ENCODE measurements around the gene SAA2. TPM values are rescaled to one million over a fixed set of nuclear protein-coding genes. Genes with fewer than 3 reads are reported as not detected.
A peak's percentile ranks its signal among the peaks of the same experiment; 100 is the strongest.

Gene SAA2
- total RNA-seq, 1 donor from 2014 or later, result not detected

DNA sequence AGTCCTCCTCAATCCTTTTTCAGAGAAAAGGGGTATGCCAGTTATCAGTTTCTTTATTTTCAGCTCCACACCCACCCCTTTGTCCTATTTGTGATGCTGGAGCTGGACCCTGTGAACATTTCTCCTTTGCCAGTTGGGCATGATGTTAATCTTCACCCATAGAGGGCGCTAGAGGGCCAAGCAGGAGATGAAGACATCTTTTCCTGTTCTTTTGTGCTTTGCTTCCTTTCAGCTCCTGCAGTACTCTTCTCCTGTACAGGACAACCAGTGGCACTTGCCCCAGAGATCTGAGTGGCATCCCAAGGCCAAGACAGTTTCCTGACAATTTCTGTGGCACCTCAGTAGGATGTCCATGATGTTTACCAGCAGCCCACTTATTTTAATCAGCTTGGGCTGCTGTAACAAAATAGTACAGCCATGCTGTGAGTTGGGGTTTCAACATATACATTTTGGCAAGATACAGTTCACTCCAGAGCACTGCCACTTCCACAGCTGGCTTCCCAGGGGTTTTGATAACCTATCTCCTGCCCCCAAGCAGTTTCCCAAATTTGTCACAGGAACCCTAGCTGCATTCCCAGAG lies 4.6 kb downstream of the SAA2 start:
- Histone ChIP-seq H3K27me3 (ENCODE audit: control insufficient read depth, insufficient read depth, low read length) (peaks cover 1% of the 10 kb centered on the region), H3K36me3 (ENCODE audit: control insufficient read depth, insufficient read depth, low read length) (no peaks in the 10 kb centered on the region), H3K4me3 (ENCODE audit: low read depth, low read length) (no peak overlapping the region)
- DNase-seq (ENCODE audit: low read depth), result peak; percentile 68
- TF ChIP-seq CTCF (IDR thresholded peaks at IDR 0.05; ENCODE audit: insufficient read depth, low read length, severe bottlenecking), result peak; percentile 92
- FAIRE-seq, result no peak

DNA sequence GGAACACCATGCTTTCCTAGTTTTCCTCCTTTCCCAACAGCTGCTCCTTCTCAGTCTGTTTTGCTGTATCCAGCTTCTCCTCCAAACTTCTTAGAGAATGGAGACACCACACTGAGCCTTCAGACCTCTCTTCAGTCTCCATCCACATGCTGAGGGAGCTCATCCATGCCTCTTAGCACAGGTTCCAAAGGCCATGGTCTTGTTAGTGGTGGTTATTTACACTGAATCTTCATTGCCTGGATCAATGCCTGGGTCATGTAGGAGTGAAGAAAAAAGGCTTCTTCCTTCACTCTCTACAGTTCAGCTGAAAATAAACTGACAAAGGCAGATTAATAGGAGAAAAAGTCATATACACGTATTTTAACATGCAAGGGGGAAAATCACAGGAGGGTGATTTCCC lies 8.8 kb downstream of the SAA2 start:
- DNase-seq (ENCODE audit: low read depth), result no peak
- Histone ChIP-seq H3K4me3 (ENCODE audit: low read depth, low read length) (no peak overlapping the region), H3K27me3 (ENCODE audit: control insufficient read depth, insufficient read depth, low read length) (peaks cover 1% of the 10 kb centered on the region), H3K36me3 (ENCODE audit: control insufficient read depth, insufficient read depth, low read length) (no peaks in the 10 kb centered on the region)
- FAIRE-seq, result no peak
- TF ChIP-seq CTCF (IDR thresholded peaks at IDR 0.05; ENCODE audit: insufficient read depth, low read length, severe bottlenecking), result no peak

GRCh38 chr11:18236664-18237356 lies 11.7 kb downstream of the SAA2 start, which contains the start of gene SAA4:
Gene SAA4 (minus strand): TSS chr11:18236802. CDS start chr11:18235926, 876 bp downstream.
- peaks cover 1% of the 10 kb centered on the region for H3K27me3 ChIP-seq (ENCODE audit: control insufficient read depth, insufficient read depth, low read length)
- FAIRE-seq, result no peak
- DNase-seq (ENCODE audit: low read depth), result peak; percentile 52
- no peak for TF ChIP-seq CTCF (IDR thresholded peaks at IDR 0.05; ENCODE audit: insufficient read depth, low read length, severe bottlenecking)
- no peak within 1 kb of the TSS for H3K4me3 ChIP-seq (ENCODE audit: low read depth, low read length)
- H3K36me3 ChIP-seq (ENCODE audit: control insufficient read depth, insufficient read depth, low read length), result no peaks in the 10 kb centered on the region

DNA sequence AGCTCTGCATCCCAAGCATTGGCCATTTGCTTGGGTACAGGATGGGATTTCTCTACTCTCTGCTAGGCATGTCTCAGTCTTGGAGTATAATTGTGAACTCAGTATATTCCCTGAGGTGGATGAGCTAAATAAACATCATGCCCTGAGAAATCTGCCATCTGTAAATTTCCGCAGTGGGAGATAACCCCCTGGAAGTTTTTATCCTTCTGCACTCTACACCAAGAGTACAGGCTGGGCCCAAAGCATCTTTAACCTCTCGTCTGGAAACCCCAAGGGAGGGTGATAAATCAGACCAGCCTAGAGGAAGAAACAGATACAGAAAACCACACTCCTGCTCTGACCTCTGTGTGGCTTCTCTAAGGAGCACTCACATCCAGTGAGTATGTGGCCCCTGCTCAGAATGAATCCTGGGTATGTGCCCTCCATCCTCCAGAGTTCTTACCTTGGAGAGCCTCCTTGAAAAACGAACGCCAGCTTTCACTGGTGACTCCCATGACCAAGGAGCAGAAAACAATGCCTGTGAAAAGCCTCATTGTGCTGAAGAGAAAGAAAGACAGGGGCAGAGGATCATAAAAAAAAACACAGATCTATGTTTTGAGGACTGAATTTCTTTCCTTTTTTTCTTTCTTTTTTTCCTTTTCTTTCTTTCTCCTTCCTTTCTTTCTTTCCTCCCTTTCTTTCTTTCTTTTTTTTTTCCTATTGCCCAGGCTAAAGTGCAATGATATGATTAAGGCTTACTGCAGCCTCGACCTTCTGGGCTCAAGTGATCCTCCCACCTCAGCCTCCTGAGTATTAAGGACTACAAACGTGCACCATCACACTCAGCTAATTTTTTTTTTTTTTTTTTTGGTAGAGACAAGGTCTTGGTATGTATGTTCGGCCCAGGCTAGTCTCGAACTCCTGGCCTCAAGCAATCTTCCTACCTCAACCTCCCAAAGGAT lies 12.8 kb downstream of the SAA2 start:
- Histone ChIP-seq H3K36me3 (ENCODE audit: control insufficient read depth, insufficient read depth, low read length) (no peaks in the 10 kb centered on the region), H3K27me3 (ENCODE audit: control insufficient read depth, insufficient read depth, low read length) (peaks cover 1% of the 10 kb centered on the region), H3K4me3 (ENCODE audit: low read depth, low read length) (no peak overlapping the region)
- no peak for TF ChIP-seq CTCF (IDR thresholded peaks at IDR 0.05; ENCODE audit: insufficient read depth, low read length, severe bottlenecking)
- DNase-seq (ENCODE audit: low read depth) (no peak), FAIRE-seq (no peak)

- Histone ChIP-seq H3K27me3 (ENCODE audit: control insufficient read depth, insufficient read depth, low read length) (no peaks in the 10 kb centered on the region), H3K4me3 (ENCODE audit: low read depth, low read length) (no peak overlapping the region), H3K36me3 (ENCODE audit: control insufficient read depth, insufficient read depth, low read length) (no peaks in the 10 kb centered on the region)
- DNase-seq (ENCODE audit: low read depth), result no peak
- no peak for FAIRE-seq
- no peak for TF ChIP-seq CTCF (IDR thresholded peaks at IDR 0.05; ENCODE audit: insufficient read depth, low read length, severe bottlenecking)
Measured at GRCh38 chr11:18233912-18234311, 14.6 kb downstream of the SAA2 start.
